Esophagus squamous epithelium (tissue), 5 donors: ENCODE measurements around the gene ANKRD44. TPM values are rescaled to one million over a fixed set of nuclear protein-coding genes. Genes with fewer than 3 reads are reported as not detected.
"Not testable (repeated sequence)": the region's sequence is repeated elsewhere in the genome, so short reads cannot be mapped to it uniquely, and the experiment has no call there.

Experiments
- DNase-seq: peaks from one replicate; lab custom pipeline; 2025; lab: John Stamatoyannopoulos, UW
- H3K27ac ChIP-seq, 4 donors: fragments of 200-600 bp; sonication (generic); one replicate each; pipeline ENCODE4 v1.5.1; 2016 to 2019; ENCODE audit warnings: mild to moderate bottlenecking in 1 of 4
- H3K27me3 ChIP-seq, 4 donors: fragments of 200-600 bp; sonication (generic); 1 replicate in 3 of 4; 2 replicates in 1 of 4; pipeline versions ENCODE4 v1.5.1 to v1.6.0; 2017 to 2021; ENCODE audit warnings: antibody characterized with exemption in 1 of 4
- H3K36me3 ChIP-seq, 3 donors: fragments of 200-600 bp; sonication (generic); one replicate each; pipeline ENCODE4 v1.5.1; 2016 to 2019
- H3K4me1 ChIP-seq, 3 donors: fragments of 200-600 bp; sonication (generic); one replicate each; pipeline ENCODE4 v1.5.1; 2017 to 2019
- H3K4me3 ChIP-seq, 4 donors: fragments of 200-600 bp; sonication (generic); 1 replicate in 3 of 4; 2 replicates in 1 of 4; pipeline ENCODE4 v1.5.1; 2016 to 2019; ENCODE audit warnings: mild to moderate bottlenecking in 2 of 4, moderate library complexity in 1 of 4
- H3K9me3 ChIP-seq, 3 donors: fragments of 200-600 bp; sonication (generic); one replicate each; pipeline ENCODE4 v1.5.1; 2016 to 2019
- CTCF ChIP-seq, 6 experiments: fragments of 450-650 bp in 4 of 6; fragments of 200-600 bp in 2 of 6; sonication (generic) in 2 of 6; IDR thresholded peaks; one replicate each; pipeline ENCODE4 v1.5.1; 2016 to 2019; ENCODE audit warnings: antibody characterized with exemption in 6 of 6, mild to moderate bottlenecking in 4 of 6, moderate library complexity in 4 of 6
- POLR2A ChIP-seq, 4 donors: fragments of 450-650 bp; IDR thresholded peaks; one replicate each; pipeline ENCODE4 v1.6.1; 2017; ENCODE audit warnings: antibody characterized with exemption in 4 of 4, mild to moderate bottlenecking in 4 of 4, moderate library complexity in 3 of 4
- WGBS, 2 donors: methylation state at CpG; one replicate each; pipeline ENCODE4 v1.1.5; 2018; 5-methylcytosine and 5-hydroxymethylcytosine counted together
- intact Hi-C: fragments of 100-400 bp; cut with DNase I; formaldehyde crosslinking; loops from one replicate; pipeline ENCODE4 v1.15.0; 2022
- total RNA-seq, 4 donors: library from RNA; depleted of rRNA; stranded (reverse); fragments of >200 nt; gene quantifications; one replicate each; pipeline ENCODE4 v1.1.0, GENCODE V29; 2016
- donor health status: DM: yes; HTN: yes; CAD: no.

The ANKRD44 gene
- total RNA-seq, 4 donors from 2014 or later, result 4.5 to 54.0 (median 11.4) TPM

- peak overlapping the region in 1 of 4 donors; percentile 20 for H3K27ac ChIP-seq
- TF ChIP-seq CTCF (IDR thresholded peaks at IDR 0.05) (no peak), POLR2A (IDR thresholded peaks at IDR 0.05) (no peak)
- no peak for DNase-seq
- H3K36me3 ChIP-seq, result no peaks in the 10 kb centered on the region
- intact Hi-C loops, result no loop called here
- peaks cover 0 to 12% (median 3%) of the 10 kb centered on the region in 3 donors for H3K4me1 ChIP-seq
- H3K27me3 ChIP-seq, result no peaks in the 10 kb centered on the region
- H3K4me3 ChIP-seq, result no peak overlapping the region
- H3K9me3 ChIP-seq, result no peaks in the 10 kb centered on the region
- WGBS, 2 donors, result 71 to 76% methylated on average over 2 of the region's 2 CpGs
Observed at GRCh38 chr2:197297266-197297665, 13.3 kb downstream of the ANKRD44 start.

DNA sequence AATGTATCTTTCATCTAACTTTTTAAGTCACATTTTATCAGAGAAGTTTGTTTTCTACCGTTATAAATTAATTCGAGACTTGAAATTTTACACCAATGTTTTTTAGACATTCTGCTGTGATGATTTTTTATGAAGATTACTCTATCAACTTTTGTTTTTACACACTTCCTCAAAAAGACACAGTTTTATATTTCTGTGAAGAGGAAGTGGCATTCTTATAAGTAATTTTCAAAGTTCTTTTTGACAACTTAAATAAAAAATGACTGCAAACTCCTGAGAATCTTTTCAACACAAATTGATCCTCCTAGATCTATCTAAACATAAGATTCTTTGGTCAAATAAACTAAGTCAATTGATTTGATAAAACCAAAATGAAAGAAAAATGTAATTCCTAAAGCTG is 13.7 kb downstream of the ANKRD44 start:
- intact Hi-C loops, result no loop called here
- Histone ChIP-seq H3K9me3 (no peaks in the 10 kb centered on the region), H3K36me3 (no peaks in the 10 kb centered on the region), H3K4me1 (peaks cover 0 to 12% (median 3%) of the 10 kb centered on the region in 3 donors), H3K27ac (peak overlapping the region in 1 of 4 donors; percentile 25), H3K4me3 (no peak overlapping the region), H3K27me3 (no peaks in the 10 kb centered on the region)
- no peak for TF ChIP-seq POLR2A (IDR thresholded peaks at IDR 0.05)
- no peak for TF ChIP-seq CTCF (IDR thresholded peaks at IDR 0.05)
- 57 to 64% methylated on average over 2 of the region's 2 CpGs for WGBS, 2 donors
- no peak for DNase-seq

DNA sequence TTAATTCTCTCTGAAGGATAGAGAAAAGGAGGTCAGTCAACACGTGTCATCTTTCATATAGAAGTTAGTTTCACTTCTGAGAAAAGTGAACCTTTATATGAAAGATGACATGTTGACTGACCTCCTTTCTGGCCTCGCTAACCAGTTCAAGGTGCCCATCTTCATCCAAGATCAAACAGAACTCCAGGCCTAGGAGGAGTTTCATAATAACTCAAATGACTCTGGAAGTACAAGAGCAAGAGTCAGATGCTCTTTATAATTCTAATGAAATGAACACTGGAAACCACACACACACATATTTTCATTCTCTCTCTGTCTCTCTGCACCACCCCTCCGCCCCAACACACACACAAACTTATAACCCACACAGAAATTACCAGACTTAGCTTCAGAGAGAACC is 16.3 kb downstream of the ANKRD44 start:
- Histone ChIP-seq H3K36me3 (no peaks in the 10 kb centered on the region), H3K4me3 (no peak overlapping the region), H3K27ac (peak overlapping the region in 2 of 4 donors; percentile 27 to 36), H3K4me1 (peaks cover 0 to 12% (median 3%) of the 10 kb centered on the region in 3 donors), H3K9me3 (no peaks in the 10 kb centered on the region), H3K27me3 (no peaks in the 10 kb centered on the region)
- TF ChIP-seq POLR2A (IDR thresholded peaks at IDR 0.05), result no peak
- TF ChIP-seq CTCF (IDR thresholded peaks at IDR 0.05), result no peak
- DNase-seq, result no peak
- intact Hi-C loops, result no loop called here
- 70 to 73% methylated on average over 3 of the region's 3 CpGs for WGBS, 2 donors

DNA sequence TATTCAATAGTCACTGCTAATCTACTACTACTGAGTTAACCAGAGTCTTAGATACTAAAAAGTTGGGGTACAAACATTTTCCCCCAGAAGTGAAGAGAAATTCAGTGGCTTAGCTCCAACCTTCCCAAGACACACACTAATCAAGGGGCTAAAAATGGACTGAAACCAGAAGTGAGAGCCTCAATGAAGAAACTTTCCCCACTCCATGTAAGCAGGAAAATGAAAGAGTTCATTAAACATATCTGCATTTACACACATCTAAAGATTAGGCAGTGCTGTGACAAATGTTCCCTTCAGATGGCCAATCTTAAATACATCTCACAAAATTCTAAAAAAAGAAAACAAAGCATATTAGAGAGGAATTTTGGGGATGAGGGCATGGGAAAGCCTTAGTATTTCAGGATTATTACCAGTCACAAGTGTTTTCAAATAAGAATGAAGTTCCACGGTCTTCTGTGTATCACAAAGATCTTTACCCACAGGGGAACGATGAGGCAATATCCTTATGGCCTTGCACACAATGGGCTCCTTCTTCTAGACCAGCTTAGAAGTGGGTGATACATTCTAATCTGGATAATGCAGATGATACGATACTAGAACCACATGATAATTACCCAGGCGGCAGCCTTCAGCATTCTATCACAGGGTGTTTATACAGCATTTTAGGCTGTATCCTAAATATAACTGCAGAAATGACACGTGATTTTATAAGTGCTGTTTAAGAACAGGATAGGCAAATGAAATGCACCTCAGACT is 17.1 kb downstream of the ANKRD44 start:
- H3K27ac ChIP-seq, result peak overlapping the region in 3 of 4 donors; percentile 27 to 36 (median 32)
- H3K4me1 ChIP-seq, result peaks cover 0 to 12% (median 3%) of the 10 kb centered on the region in 3 donors
- H3K9me3 ChIP-seq, result no peaks in the 10 kb centered on the region
- H3K36me3 ChIP-seq, result no peaks in the 10 kb centered on the region
- peak overlapping the region in 1 of 4 donors; percentile 2 for H3K4me3 ChIP-seq
- TF ChIP-seq CTCF (IDR thresholded peaks at IDR 0.05) (no peak), POLR2A (IDR thresholded peaks at IDR 0.05) (no peak)
- no peak for DNase-seq
- H3K27me3 ChIP-seq, result no peaks in the 10 kb centered on the region
- WGBS, 2 donors, result 54 to 67% methylated on average over 5 of the region's 5 CpGs
- intact Hi-C loops, result no loop called here

DNA sequence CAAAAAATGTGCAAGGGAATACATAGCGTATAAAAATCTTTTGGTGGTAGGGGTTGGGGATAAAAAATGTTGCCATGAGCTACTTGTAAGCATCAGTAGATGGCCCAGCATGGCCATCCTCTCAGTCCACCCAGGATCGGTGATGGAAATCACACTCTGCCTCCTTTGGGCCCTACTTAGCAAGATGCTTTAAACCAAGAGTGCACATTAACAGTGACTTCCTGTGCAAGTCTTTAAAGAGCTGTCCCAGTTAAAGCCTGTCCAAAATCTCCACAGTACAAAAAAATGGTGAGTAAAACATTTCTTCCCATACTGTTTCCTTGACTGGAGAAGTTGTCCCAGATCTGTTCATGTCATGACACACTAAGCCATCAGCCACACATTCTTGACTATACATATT is 18.0 kb downstream of the ANKRD44 start:
- no peak for DNase-seq
- Histone ChIP-seq H3K36me3 (no peaks in the 10 kb centered on the region), H3K9me3 (no peaks in the 10 kb centered on the region), H3K27ac (no peak overlapping the region), H3K27me3 (no peaks in the 10 kb centered on the region), H3K4me3 (no peak overlapping the region), H3K4me1 (peaks cover 0 to 13% (median 5%) of the 10 kb centered on the region in 3 donors)
- 87 to 94% methylated on average over 2 of the region's 2 CpGs for WGBS, 2 donors
- intact Hi-C loops, result no loop called here
- no peak for TF ChIP-seq POLR2A (IDR thresholded peaks at IDR 0.05)
- TF ChIP-seq CTCF (IDR thresholded peaks at IDR 0.05), result no peak

- intact Hi-C loops, H3K36me3 ChIP-seq, H3K4me3 ChIP-seq, DNase-seq, H3K27me3 ChIP-seq, H3K9me3 ChIP-seq: not testable (repeated sequence)
- Histone ChIP-seq H3K27ac (peak overlapping the region in 3 of 4 donors; percentile 52 to 64 (median 53)), H3K4me1 (peaks cover 0 to 11% (median 9%) of the 10 kb centered on the region in 3 donors)
- 77 to 86% methylated on average over 5 to 7 of the region's 7 CpGs for WGBS, 2 donors
Observed at GRCh38 chr2:197287596-197287932, 23.0 kb downstream of the ANKRD44 start.
